ENCODE measurements around the gene FAAP100. TPM values are rescaled to one million over a fixed set of nuclear protein-coding genes. Genes with fewer than 3 reads are reported as not detected.

Gene FAAP100
- total RNA-seq, 1 experiment from 2014 or later = 31.3 TPM

DNA sequence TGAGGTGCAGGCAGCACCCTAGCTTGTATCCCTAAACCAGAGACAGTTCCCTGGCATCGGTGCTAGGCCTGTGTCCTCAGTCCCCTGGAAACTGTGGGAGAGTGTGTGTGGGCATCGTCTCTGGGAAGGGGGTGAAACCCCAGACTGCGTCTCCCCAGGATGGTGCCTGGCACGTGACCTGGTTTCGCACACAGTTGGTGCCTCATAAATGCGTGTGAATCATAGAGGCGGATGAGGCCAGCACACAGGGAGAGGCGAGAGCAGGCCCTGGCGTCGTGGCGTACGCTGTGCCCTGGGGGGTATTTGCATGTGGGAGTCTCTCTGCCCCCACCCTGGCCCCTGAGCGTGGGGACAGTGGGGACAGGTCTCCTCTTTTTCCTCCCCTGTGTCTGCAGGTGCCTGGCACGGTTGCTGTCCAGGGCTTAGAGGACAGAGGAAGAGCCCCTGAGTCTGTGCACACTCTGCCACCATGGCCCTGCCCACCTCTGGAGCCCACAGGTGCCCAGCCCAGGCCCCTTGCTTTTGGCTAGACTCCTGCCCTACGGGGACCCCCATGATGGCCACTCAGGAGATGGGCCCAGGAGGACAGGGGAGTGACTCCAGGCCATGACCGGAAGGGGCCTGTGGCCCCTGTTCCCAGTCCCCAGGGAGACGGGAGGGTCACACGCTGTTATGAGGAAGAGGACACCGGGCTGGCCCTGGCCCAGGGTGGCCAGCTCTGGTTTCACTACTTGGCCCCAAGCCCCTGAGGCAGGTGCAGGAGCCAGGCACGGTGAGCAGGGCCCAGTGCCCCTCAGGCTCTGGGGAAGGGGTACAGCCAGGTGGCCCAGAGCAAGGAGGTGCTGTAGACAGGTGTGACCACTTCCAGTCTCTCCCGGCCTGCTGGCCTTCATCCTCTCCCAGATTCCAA, 25.2 kb downstream of the FAAP100 start:
- no peak for DNase-seq (ENCODE audit: low read depth)

DNA sequence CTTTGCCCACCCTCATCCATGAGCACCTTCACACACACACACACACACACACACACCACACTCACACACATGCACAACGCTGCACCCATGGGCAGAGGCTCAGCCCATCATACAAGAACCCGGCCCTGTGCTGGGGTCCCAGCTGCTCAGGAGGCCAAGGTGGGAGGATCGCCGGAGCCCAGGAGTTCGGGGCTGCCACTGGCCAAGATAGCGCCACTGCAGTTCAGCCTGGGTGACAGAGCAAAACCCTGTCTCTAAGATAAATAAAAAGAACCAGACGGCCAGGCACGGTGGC, 27.3 kb downstream of the FAAP100 start:
- no peak for DNase-seq (ENCODE audit: low read depth)

DNA sequence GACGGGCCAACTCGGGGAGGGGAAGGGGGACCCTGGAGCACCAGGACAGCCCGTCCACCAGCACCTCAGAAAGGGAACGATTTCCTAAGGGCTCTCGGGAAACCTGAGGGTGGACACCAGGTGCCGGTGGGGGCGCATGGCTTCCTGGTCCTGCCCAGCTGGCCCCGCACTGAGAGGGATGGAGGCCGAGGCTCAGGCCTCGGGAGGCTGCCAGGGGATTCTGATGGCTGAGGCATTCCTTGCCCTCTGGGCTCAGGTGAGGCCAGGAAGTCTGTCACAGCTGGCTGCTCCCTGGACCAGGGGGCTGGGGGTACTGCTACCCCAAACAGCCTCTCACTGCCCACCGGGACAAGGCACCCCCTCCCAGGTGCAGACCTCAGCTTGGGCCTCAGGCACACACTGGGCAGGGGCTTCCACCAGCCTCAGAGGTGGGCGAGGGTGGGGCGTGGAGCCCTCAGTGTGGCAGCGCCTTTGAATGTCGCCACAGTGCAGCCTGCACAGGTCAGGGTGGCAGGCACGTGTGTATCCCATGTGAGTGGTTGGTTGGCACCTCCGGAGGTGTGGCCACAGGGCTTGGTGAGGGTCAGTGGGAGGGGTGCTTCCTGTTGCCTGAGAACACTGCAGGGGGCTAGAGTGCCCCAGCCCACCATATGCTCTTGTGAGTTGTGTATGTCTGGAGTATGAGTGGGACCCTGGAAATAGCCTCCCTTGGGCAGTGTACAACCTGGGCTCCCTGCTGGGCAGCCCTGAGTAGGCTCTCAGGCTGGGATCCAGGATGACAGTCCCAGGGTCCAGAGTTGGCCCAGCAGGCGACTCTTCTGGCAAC, 27.9 kb downstream of the FAAP100 start:
- DNase-seq (ENCODE audit: low read depth) = no peak

DNA sequence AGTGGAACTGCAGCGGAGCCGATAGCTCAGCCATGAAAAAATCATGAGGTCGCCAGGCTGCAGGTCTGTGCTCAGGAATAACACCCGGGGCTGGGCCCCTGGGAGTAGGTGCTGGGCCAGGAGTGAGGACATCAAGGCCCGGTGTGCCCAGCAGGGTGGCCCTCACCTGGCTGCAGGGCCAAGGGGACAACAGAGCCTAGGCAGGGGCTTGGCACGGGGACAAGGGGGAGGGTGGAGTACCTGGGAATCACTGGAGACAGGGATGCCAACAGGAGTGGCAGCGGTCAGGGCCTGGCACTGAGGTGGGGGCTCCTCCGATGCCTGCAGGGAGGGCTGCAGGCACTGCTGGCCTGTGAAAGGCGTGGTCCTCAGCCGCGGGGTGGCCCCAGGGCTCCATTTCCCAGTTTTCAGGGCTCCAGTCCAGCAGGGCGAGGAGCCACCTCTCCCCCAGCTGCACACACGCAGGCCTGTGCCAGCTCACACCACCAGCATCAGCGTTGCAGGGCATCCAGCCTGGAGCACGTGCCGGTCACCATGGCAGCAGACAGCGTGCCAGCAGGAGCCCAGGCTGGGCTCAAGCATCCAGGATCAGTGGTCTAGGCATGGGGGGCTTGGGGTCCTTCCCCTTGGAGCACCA, 28.6 kb downstream of the FAAP100 start:
- peak; percentile 65 for DNase-seq (ENCODE audit: low read depth)

DNA sequence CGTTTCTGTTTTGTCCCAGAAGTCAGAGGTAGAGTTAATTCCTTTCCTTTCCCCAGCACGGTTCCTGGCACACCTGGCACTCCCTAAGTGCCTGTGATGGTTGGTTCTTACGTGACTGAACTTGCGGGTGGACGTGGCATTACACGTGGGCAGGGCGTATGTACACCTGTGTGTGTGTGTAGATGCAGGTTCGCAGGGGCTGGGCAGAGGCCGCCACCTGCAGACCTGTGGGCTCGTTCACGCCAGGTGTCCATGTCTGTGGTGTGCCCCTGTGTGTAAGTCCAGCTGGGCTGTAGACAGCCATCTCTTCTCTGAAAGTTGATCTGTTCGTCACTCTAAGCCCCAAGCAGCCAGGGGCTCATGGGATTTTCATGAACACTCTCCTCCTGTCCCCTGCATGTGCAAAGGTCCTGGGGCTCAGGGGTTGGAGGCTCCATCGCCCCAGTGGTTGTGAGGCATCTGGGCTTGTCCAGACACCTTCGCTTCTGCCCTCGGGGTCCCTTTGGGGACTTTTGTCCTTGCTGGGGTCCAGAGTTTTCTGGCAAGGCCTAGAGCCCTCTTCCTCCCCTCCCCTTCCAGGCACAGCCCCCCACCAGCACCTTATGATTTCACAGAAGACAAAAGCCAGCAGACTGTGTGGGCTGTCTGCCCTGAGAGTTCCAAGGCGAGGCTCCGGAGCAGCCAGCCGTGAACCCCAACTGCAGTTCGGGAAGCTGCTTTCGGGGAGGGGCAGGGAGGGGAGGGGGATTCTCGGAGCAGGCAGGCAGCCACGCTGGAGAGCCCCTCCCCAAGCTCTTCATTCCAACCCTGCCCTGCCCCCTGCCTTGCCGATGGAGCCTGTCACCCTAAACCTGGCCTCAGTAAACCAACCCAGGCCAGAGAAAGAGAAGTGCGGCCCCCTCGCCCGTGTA, 29.4 kb downstream of the FAAP100 start:
- no peak for DNase-seq (ENCODE audit: low read depth)

DNA sequence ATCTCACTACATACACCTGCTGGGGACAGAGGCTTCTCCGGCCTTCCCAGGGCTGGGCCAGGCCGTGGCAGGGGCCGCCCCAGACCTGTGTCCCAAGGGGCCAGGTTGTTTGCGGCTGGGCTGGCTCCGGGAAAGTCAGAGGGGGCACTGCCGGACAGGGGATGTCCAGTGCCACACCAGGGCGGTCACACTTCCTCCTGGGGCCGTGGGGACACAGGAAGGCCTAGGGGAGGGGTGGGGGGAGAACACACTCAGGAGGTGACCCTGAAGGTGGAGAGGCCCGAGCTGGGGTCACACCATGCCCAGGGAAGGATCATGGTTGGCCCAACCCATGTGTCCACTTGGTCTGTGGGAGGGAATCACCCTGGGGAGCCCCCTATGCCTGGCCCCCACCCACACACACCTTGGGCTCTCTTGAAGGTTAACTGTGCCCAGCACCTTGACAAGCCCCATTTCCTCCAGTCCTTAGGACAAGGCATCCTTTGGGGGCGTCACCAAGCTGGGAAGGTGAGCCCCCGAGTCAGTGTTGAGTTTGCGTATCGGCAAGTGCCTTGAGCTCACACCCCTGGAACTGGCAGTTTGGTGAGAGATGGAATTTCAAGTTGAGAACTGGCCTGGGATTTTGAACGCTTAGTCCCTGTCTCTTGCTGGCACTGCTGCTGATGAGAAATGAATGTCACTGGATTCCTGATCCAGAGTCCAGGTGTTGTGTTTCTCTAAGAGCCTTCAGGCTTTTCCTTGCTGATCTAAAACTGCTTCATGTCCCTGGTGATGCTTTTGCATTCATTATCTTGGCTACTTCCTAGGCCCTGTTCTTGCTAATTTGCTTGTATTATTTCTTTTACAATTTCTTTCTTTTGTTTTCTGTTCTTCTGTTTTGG, 31.9 kb downstream of the FAAP100 start:
- no peak for DNase-seq (ENCODE audit: low read depth)

DNA sequence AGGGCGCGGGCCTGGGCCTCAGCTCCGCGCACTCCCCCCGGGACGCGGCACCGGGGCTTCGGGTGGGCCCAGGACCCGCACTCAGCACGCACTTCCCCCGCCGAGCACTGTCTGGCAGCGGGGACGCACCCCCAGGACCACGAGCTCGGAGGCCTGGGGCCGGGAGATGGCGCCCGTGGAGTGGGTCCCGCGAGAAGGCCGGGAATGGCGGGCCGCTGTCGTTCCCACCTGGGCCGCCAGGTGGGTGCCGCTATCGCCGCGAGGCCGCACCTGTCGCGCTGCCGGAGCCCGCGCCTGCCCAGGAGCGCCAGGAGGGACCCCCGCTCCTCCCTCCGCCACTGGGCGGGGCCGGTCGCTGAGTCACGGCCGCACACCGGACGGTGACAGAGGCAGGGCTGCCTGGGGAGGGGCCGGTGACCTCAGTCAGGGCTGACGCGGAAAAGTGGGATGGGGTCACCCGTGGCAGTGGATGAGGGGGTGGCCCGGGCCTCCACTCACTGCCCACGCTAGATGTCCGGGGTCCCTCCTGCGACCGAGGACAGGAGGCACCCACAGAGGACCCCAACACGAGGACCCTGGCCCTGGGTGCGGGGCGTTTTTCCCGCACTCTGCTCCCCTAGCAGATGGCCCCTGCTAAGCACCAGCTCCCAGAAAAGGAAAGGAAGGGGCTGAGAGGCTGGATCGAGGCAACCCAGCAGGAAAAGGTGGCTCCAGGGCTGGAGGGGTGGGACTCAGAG, 32.7 kb downstream of the FAAP100 start:
- DNase-seq (ENCODE audit: low read depth) = no peak

DNA sequence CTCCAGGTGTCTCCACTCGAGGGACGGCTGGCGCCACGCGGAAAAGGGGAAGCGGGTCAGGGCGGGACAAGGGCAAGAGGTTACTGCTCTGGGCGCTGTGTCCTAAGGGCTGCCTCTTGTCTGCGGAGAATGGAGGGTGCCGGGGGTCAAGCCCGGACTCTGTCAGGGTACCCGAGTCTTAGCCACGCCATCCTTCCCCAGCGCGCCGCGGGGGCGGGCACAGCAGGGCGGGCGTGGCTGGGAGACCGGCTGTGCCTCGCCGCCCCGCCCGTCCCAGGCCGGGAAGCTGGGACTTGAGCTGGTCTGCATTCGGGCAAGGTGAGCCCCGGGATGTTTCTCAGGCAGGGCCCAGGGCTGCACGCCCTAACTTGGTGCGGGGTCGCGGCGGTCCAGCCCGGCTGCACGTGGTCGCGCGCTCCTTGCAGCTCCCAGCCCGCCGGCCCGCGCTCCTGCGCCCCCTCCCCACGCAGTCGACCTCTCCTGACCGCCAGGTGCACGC, 33.3 kb downstream of the FAAP100 start:
- peak; percentile 25 for DNase-seq (ENCODE audit: low read depth)

DNA sequence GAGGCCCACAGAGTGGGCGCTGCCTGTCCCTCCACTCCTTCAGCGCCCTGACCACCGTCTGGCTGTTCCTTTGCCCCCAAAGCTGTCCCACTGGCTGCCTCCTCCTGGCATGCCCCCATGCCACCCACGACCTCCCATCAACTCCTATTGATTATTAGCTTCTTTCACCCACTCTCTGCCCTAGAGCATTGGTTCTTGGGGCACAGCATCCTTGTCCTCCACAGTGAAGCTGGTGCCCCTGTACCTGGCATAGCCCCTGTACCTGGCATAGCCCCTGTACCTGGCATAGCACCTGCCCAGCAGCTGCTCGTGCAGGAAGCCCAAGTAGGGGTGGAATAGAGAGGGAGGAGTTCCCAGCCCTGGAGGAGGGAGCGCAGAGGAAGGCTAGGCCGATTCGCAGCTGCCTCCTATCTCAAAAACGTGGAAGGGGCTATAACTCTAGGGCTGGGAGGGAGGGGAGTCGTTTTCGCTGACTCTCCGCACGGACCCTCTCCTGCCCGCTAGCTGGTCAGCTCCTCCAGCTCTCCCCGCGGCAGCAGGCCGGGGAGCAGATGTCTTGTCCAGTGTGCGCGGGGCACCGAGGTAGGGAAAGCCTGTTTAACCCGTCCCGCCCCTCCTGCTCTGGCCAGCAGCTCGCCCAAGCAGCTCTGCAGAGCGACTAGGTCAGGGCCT, 33.9 kb downstream of the FAAP100 start:
- DNase-seq (ENCODE audit: low read depth) = no peak

DNA sequence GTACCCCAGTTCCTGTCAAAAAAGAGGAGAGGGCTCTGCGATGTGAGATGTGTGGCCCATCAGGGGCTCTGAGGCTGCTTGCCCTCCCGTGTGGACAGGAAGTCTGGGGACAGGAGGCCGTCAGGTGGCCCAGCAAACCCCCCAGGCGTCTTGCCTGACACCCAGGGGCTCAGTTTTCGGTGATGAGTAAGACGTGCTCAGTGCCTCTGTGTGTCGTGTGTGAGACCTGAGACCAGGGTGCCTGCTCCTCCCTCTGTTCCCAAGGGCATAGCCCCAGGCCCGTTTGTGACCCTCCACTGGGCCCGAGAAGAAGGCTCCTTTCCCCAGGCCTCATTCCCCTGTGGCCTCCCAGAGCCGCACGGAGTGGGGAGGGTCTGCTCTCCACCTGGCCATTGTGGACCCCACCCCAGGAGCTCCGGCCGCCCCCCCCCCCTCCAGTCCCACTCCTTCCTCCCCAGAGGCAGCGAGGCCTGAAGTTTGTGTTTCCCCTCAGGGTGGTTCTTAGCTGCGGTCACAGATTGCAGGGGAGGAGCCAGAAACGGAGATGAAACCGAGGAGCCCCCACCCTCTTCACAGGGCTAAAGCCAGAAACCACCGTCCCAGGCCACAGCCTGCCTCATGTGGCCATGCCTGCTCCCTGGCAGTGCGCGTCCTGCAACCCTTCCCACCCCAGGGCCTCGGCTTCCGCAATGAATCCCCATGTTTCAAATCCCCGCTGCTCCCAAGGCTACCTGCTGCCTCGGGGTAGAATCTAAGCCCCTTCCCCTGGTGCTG, 34.6 kb downstream of the FAAP100 start:
- no peak for DNase-seq (ENCODE audit: low read depth)

DNA sequence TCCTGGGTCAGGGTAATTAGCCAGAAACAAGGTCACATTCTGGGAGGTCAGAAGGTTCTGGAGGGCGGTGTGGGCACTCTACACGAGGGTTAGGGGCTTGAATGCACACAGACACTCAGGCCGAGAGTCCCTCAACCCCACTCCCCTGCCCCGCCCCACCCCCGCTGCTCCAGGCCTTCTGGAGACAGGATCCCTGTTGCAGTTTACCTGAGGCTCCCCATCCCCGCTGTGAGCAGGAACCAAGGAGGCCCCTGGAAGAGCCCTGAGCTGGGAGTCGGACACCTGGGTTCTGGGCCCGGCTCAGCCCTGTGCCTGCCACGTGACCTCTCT, 35.2 kb downstream of the FAAP100 start:
- DNase-seq (ENCODE audit: low read depth) = no peak

DNA sequence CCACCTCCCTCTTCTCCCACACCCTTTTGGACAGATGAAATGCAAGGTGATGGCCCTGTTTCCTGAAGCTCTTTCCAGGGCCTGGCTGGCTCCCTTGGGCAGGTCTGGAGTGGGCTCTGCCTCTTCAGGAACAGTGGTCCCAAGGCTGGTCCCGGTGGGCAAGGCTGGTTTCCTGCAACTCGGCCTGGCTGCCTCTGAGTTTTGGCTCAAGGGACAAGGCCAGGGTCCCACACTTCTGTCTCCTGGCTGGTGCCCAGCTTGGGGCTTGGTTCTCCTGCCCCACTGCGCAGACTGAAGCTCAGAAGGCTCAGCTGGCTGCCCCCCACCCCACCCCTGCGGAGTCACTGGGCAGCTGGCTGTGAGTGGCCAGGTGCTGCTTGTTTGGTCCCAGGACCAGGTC, 35.7 kb downstream of the FAAP100 start:
- DNase-seq (ENCODE audit: low read depth) = no peak

DNA sequence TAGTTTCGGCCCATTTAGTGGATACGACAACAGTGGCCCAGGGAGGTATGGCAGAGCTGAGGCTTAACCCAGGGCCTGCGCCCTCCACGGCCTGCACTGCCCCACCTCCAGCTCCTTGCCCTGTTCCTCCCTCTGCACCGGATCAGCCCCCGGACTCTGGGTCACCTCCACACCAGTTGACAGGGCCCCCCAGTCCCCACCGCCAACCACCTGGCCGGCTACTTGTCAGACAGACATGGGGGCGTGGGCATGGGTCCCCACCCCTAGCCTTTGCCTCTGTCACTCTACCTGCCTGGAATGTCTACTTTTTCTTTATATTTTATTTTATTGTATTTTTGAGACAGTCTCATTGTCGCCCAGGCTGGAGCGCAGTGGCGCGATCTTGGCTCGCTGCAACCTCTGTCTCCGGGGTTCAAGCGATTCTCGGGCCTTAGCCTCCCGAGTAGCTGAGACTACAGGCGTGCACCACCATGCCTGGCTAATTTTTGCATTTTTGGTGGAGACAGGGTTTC, 36.6 kb downstream of the FAAP100 start:
- DNase-seq (ENCODE audit: low read depth) = no peak

DNA sequence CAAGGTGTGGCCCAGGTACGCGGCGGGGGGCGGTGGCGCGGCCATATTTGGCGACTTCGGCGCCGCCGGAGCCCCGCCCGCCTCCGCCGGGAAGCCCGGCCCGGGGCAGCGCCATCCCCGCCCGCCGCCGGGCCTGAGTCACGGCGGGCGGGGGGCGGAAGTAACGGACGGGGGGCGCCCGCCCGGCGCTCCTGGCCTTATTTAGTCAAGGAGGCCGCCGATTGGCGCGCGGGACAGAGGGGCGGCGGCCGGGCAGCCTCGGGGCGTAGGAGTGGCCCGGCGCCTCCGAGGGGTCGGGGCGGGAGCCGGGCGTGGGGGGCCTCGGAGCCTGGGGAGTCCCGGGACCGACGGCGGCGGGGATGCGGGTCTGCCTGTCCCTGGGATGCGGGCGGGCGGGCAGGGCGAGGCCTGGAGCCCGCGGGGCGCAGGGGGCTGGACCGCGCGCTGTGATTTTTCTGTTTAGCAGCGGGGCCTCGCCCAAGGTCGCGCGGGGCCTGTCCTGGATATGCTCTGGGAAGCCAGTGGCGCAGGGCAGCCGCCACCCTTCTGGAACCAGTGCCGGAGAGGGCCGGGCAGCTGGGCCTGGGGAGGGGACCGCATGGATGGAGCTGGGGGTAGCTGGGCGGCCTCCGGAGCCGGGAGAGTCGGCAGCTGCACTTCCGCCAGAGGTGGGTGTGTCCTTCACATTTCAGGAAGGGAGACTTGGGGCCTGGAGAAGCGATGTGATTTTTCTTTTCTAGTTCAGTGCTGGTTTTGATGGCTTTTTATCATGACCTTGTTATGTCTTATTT, 37.2 kb downstream of the FAAP100 start:
- DNase-seq (ENCODE audit: low read depth) = peak; percentile 78

DNA sequence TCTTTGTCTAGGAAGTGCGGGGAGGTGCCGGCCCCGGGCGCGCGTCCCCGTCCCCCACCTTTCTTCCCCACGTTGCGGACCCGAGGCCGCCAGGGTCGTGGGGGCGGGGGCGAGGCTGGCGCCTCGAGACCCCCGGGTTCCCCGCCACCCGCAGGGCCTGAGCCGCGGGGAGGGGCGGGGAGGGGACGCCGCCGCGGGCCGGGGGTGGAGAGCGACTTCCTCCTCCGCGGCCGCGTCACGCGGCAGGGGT, 37.7 kb downstream of the FAAP100 start:
- DNase-seq (ENCODE audit: low read depth) = no peak

DNA sequence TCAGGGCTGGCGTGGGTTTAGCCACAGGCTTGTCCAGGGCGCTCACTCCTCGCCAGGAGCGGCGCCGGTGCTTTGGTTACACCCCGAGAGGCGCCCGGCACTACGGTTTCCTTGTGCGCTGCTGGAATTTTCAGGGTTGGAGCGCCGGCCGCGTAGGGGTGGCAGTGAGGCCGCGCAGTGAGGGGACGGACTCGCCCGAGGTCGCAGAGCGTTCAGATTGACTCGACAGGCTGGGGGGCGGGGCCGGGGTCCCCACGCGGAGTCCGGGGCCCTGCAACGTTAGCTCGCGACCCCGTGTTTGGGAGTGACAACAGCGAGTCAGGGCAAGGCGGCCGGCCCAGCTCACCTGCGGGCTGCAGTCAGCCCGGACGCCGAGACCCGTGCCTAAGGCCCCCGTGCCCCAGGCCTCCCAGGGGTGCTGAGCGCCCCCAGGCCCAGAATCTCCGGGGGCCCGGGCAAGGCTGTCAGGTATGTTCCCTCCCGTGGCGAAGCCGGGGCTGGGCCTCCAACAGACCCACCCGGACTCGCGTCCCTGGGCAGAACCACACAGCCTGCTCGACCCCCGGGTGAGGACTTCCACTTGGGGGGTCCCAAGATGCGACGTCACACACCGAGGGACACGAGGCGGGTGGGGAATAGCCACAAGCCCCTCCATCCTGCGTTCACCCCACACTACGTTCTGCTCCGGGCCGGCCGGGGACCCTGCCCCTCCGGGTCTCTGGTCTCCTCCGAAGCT, 38.2 kb downstream of the FAAP100 start:
- DNase-seq (ENCODE audit: low read depth) = peak; percentile 75

DNA sequence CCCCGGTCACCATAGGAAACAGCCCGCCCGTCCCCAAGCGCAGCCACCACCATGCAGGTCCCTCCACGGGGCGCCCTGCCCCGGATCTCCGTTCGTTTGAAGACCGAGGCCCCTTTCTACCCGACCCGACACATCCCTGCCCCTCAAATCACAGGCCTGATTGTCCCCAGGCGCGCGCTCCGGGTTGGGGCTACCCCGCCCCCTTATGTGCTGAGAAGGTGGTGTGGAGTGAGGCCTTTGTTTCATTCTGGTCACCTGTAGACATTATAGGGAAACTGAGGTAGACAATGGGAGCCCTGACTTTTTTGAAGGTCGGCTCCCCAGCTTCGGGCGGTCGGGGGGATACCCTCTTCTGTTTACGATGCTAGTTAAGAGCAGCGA, 38.8 kb downstream of the FAAP100 start:
- peak; percentile 70 for DNase-seq (ENCODE audit: low read depth)
